DMS 273 treated with DMSO at 0.1 percent for 48 hours (cell line): ENCODE results near the gene NELFA.

Source experiments
- DNase-seq: peaks from one replicate; lab custom pipeline; 2025; lab: John Stamatoyannopoulos, UW

The NELFA gene

DNA sequence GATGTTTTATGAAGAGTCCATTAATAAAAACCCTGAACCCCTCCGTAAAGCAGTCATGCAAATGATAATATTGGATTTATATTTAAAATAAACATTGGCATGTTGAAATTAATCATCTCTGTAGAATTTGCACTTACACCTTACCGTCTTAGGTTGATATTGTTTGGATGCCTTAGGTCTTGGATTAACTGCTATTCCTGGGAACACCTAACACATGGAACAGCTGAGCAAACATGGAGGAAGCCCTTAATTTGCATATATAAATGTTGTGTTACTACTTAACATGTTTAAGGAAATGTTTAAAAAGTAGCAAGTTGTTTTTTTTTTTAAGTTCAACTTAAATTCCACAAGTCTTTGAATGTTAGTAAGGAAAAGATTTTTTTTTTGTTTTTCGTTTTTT, 75.1 kb downstream of the NELFA start:
- no peak for DNase-seq

DNA sequence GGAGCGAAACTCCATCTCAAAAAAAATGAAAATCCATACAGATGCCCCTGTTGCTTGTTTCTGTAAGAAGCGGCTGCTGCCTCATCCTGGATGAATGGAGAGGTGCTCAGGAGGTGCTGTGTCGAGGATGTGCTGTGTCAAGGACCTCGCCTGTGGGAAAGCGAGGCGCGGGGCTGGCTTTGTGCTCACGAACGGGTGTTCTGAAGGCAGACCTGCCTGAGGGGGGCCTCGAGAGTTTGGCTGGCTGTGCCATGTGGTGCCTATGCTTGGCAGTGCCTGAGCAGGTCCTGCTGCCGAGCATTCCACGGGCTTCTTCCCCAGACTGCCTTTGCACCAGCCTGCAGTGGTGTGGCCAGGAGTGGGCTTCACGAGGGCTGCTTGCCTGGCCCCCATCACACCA, 76.0 kb downstream of the NELFA start:
- DNase-seq: no peak
